ENCODE data around the gene DCUN1D2.

DCUN1D2 gene

DNA sequence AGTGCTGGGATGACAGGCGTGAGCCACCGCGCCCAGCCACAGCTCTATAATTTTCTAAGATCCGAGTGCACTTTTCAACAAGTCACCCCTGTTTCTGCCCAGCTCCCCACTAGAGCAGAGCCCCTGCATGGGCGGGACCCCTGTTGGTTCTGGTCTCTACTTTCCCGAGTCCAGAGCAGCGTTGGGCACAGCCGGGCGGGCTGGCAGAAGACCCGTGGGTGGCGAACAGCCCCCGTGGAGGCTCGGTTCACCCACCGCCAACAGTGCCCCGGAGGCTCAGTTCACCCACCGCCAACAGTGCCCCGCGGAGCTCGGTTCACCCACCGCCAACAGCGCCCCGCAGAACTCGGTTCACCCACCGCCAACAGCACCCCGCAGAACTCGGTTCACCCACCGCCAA lies 78.1 kb downstream of the DCUN1D2 start:
- Histone ChIP-seq H3K4me1 (ENCODE audit: control insufficient read depth, insufficient read depth, low read length) (peaks cover 3% of the 10 kb centered on the region; the same call in 1 of the 2 replicates), H3K36me3 (ENCODE audit: control insufficient read depth, insufficient read depth, low read length) (no peaks in the 10 kb centered on the region), H3K4me3 (ENCODE audit: low read depth, low read length) (no peak overlapping the region), H3K9ac (ENCODE audit: low read length) (no peak overlapping the region), H3K9me3 (ENCODE audit: control insufficient read depth, insufficient read depth, low read depth, low read length) (no peaks in the 10 kb centered on the region), H3K27ac (ENCODE audit: low read depth, low read length) (no peak overlapping the region), H3K27me3 (ENCODE audit: control insufficient read depth, insufficient read depth, low read length) (no peaks in the 10 kb centered on the region)

DNA sequence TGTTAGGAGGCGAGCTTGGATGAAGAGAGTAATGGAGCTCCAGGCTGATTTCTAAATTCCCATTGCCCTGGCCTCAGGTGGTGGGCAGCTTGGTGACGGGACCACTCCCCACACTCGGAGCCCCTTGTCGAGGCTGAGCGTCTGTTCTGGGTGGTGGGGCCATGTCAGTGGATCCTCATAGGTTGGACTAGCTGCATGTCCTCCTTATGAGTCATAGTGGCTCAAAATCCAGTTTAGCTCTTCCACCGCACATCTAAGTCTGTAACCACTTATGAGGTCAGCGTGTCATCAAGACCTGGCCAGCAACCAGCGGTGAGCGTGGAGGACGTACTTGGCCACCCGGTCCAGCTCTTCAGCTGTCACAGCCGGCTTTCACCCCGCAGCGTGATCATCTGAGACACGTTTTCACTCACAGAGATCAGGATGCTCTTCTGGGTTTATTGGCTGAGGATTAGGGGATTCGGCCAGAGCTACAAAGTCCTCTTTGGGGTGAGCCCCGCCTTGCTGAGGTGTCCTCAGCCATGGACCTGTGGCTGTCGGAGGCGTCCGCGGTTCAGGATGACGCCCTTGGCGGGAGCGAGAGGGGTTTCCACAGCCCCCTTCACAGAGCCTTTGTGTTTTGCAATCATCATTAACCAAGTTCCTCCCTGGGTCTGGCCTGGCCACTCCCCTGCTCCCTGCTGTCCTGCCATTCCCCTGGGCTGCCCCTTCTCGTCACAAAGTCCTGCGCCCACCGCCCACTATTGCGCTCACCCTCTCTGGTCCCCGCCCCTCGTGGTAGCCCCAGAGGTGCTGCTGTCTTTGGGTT lies 79.1 kb downstream of the DCUN1D2 start:
- no peaks in the 10 kb centered on the region for H3K27me3 ChIP-seq (ENCODE audit: control insufficient read depth, insufficient read depth, low read length)
- H3K9me3 ChIP-seq (ENCODE audit: control insufficient read depth, insufficient read depth, low read depth, low read length): no peaks in the 10 kb centered on the region
- H3K27ac ChIP-seq (ENCODE audit: low read depth, low read length): no peak overlapping the region
- no peaks in the 10 kb centered on the region for H3K36me3 ChIP-seq (ENCODE audit: control insufficient read depth, insufficient read depth, low read length)
- H3K4me1 ChIP-seq (ENCODE audit: control insufficient read depth, insufficient read depth, low read length): peaks cover 3% of the 10 kb centered on the region; the same call in 1 of the 2 replicates
- no peak overlapping the region for H3K4me3 ChIP-seq (ENCODE audit: low read depth, low read length)
- H3K9ac ChIP-seq (ENCODE audit: low read length): no peak overlapping the region

DNA sequence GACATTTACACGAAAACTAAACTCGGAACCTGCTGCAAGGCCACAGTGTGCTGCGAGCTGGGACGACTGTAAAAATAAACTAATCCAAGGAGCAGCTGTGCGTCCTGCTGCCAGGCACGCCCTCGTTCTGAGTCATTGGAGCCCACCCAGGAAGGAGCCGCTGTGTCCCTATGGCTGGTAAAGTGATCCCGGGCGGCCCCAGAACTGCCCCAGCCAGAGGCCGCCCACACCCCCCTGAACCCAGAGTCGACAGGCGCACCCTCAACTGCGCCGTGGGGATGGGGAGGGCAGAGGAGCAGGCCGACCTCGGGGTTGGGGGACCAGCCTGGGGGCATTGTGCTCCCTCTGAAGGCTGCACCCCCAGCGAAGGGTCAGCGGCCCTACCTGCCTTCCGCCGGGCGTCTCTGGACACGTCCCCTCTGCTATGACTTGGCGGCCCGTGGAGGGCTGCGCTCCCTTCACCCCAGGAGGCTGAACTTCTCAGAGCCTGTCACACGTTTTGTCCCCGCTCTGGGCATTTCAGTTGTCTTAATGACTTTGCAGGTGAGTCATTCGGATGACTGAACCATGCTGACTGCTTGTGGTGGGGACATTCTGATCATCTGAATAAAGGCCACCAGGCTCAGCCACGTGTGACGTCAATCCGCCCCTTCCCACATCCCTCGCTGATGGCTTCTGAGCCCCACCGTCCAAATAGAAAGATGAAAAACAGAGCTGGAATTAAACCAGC lies 79.9 kb downstream of the DCUN1D2 start:
- Histone ChIP-seq H3K36me3 (ENCODE audit: control insufficient read depth, insufficient read depth, low read length) (no peaks in the 10 kb centered on the region), H3K4me3 (ENCODE audit: low read depth, low read length) (no peak overlapping the region), H3K9ac (ENCODE audit: low read length) (no peak overlapping the region), H3K4me1 (ENCODE audit: control insufficient read depth, insufficient read depth, low read length) (peaks cover 3% of the 10 kb centered on the region; the same call in 1 of the 2 replicates), H3K9me3 (ENCODE audit: control insufficient read depth, insufficient read depth, low read depth, low read length) (no peaks in the 10 kb centered on the region), H3K27me3 (ENCODE audit: control insufficient read depth, insufficient read depth, low read length) (no peaks in the 10 kb centered on the region), H3K27ac (ENCODE audit: low read depth, low read length) (no peak overlapping the region)

DNA sequence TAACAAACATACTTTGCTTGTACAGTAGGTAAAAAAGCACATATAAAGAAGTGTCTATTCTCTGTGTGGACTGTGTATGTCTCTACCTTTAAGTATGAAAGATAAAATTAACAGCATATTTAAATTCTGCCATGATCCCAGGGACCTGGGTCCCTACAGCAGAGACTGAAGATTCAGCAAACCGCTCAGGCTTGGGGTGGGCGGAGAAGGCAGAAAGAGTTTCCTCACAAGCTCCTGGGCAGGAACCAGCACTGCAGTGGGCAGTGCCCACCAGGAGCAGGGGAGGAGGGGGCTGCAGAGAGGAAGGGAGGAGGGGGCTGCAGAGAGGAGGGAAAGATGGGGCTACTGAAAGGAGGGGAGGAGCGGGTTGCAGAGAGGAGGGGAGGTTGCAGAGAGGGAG lies 81.9 kb downstream of the DCUN1D2 start:
- Histone ChIP-seq H3K9me3 (ENCODE audit: control insufficient read depth, insufficient read depth, low read depth, low read length) (no peaks in the 10 kb centered on the region), H3K27ac (ENCODE audit: low read depth, low read length) (no peak overlapping the region), H3K36me3 (ENCODE audit: control insufficient read depth, insufficient read depth, low read length) (no peaks in the 10 kb centered on the region), H3K4me1 (ENCODE audit: control insufficient read depth, insufficient read depth, low read length) (no peaks in the 10 kb centered on the region), H3K4me3 (ENCODE audit: low read depth, low read length) (no peak overlapping the region), H3K9ac (ENCODE audit: low read length) (no peak overlapping the region), H3K27me3 (ENCODE audit: control insufficient read depth, insufficient read depth, low read length) (no peaks in the 10 kb centered on the region)

GRCh38 chr13:113407531-113408393 lies 82.7 kb downstream of the DCUN1D2 start:
- Histone ChIP-seq H3K9ac (ENCODE audit: low read length) (no peak overlapping the region), H3K9me3 (ENCODE audit: control insufficient read depth, insufficient read depth, low read depth, low read length) (no peaks in the 10 kb centered on the region), H3K27ac (ENCODE audit: low read depth, low read length) (no peak overlapping the region), H3K36me3 (ENCODE audit: control insufficient read depth, insufficient read depth, low read length) (no peaks in the 10 kb centered on the region), H3K4me3 (ENCODE audit: low read depth, low read length) (no peak overlapping the region), H3K4me1 (ENCODE audit: control insufficient read depth, insufficient read depth, low read length) (no peaks in the 10 kb centered on the region), H3K27me3 (ENCODE audit: control insufficient read depth, insufficient read depth, low read length) (no peaks in the 10 kb centered on the region)

DNA sequence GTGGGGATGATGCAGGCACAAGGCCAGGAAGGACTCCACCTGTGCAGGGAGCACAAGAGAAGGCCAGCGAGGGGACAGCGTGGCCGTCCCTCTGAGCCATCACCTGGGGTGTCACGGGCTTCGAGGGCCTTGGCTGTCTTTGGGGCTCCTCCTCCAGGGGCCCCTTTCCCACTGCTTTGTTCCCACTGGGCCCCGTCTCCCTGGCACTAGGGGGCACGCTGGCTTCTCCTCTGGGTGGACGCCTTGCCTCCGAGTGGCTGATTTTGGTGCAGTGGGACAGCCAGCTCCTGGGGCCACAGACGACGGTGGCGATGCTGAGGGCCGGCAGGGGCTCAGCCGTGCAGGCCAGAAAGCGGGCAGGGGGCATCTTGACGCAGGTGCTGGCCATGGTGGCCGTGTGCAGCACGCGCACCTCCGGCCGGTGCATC lies 83.4 kb downstream of the DCUN1D2 start:
- H3K9ac ChIP-seq (ENCODE audit: low read length): no peak overlapping the region

DNA sequence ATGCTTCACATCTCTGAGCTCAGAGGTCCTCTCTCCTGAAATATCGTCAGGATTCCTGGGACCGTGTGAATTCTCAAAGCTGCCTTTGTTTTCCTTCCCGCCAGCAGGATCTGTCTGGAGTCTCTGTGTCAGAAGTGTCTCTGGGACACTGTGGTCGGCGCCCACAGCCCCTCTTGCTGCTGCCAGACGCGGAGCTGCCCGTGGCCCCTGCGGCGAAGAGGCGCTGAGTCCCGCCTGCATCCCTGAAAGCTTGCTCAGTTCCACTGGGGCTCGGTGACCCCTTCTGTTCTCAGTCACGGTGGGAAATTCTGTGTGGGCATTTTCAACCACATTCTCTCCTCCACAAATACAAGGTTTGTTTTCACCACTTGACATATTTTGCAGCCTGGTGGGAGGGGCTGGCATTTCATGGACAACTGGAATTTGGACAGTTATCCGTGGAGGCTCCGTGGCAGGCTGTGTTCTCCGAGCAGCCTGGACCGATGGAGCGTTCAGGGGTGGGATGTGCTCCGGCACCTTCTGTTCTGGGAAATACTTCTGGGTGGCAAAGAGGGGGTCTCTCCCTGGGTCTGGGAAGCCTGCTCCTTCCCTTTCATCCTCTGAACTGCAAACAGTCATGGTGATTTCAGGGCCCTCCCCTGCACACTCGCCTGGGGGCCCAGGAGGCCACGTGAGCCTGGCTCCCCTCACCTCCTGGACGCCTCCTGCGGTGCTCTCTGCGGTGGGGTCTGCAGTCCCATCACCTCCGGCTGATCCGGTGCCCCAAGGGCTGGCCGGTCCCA lies 84.0 kb downstream of the DCUN1D2 start:
- H3K4me1 ChIP-seq (ENCODE audit: control insufficient read depth, insufficient read depth, low read length): no peaks in the 10 kb centered on the region
- H3K36me3 ChIP-seq (ENCODE audit: control insufficient read depth, insufficient read depth, low read length): no peaks in the 10 kb centered on the region
- H3K27ac ChIP-seq (ENCODE audit: low read depth, low read length): no peak overlapping the region
- no peaks in the 10 kb centered on the region for H3K27me3 ChIP-seq (ENCODE audit: control insufficient read depth, insufficient read depth, low read length)
- H3K9me3 ChIP-seq (ENCODE audit: control insufficient read depth, insufficient read depth, low read depth, low read length): no peaks in the 10 kb centered on the region
- no peak overlapping the region for H3K4me3 ChIP-seq (ENCODE audit: low read depth, low read length)
- H3K9ac ChIP-seq (ENCODE audit: low read length): no peak overlapping the region

More for the DNA sequence above, 83.4 kb downstream of the DCUN1D2 start:
- Histone ChIP-seq H3K27me3 (ENCODE audit: control insufficient read depth, insufficient read depth, low read length) (no peaks in the 10 kb centered on the region), H3K4me1 (ENCODE audit: control insufficient read depth, insufficient read depth, low read length) (no peaks in the 10 kb centered on the region), H3K9me3 (ENCODE audit: control insufficient read depth, insufficient read depth, low read depth, low read length) (no peaks in the 10 kb centered on the region), H3K27ac (ENCODE audit: low read depth, low read length) (no peak overlapping the region), H3K4me3 (ENCODE audit: low read depth, low read length) (no peak overlapping the region), H3K36me3 (ENCODE audit: control insufficient read depth, insufficient read depth, low read length) (no peaks in the 10 kb centered on the region)

All from HUES6 (cell line).